HepG2 (cell line): ENCODE data around the gene OPA3. TPM values are rescaled to one million over a fixed set of nuclear protein-coding genes. Genes with fewer than 3 reads are reported as not detected.

Source experiments
- ATAC-seq: fragments of 200-7000 bp; cut with Tn5 transposase; 3 replicates; pipeline ENCODE4 v1.9.1; 2020; ENCODE audit warnings: mild to moderate bottlenecking, moderate library complexity
- BruUV-seq: library from RNA; stranded (reverse); fragments of 400-500 nt; replicated peaks from 2 replicates; lab custom pipeline; 2021; lab: Mats Ljungman, UMichigan
- CTCF ChIA-PET: fragments of 300-600 bp; formaldehyde crosslinking; extraction: SDS; loops from one replicate; lab custom pipeline; 2021; ENCODE audit warnings: low total read pairs, inconsistent platforms, low intra/inter-chr PET ratio; lab: Yijun Ruan, JAX
- POLR2A ChIA-PET: fragments of 350-600 bp; sonication (Branson Sonifier 250); formaldehyde crosslinking; loops from one replicate; lab custom pipeline; 2020; ENCODE audit warnings: antibody characterized with exemption, inconsistent platforms; lab: Yijun Ruan, JAX
- DNase-seq: peaks from one replicate; pipeline ENCODE4 v3.0.0-alpha.2; 2015; ENCODE audit warnings: low spot score
- FAIRE-seq: peaks from 3 replicates; lab custom pipeline; 2011; peaks lifted over from hg19 to GRCh38; lab: Jason Lieb, UNC
- H2AFZ ChIP-seq: one replicate; pipeline ENCODE4 v1.6.1; 2011; ENCODE audit warnings: low read length, inconsistent platforms
- H3K27ac ChIP-seq: fragments of 300-600 bp; 3 replicates; pipeline ENCODE4 v1.8.0; 2011; ENCODE audit warnings: mixed run types, mild to moderate bottlenecking, mixed read lengths, low read length, inconsistent platforms; ENCODE audit not compliant: insufficient read depth; ENCODE audit errors: extremely low read length
- H3K27me3 ChIP-seq, 2 experiments: fragments of 200-600 bp in 1 of 2; 2 replicates in 1 of 2; 3 replicates in 1 of 2; pipeline versions ENCODE4 v1.6.0 to v1.8.0; 2011; ENCODE audit warnings: low read length in 2 of 2, mild to moderate bottlenecking in 2 of 2, moderate library complexity in 2 of 2, inconsistent platforms in 1 of 2; ENCODE audit not compliant: insufficient read depth in 2 of 2, control insufficient read depth in 1 of 2
- H3K36me3 ChIP-seq, 2 experiments: fragments of 200-600 bp in 1 of 2; replicated peaks in 1 of 2; 2 replicates in 1 of 2; 3 replicates in 1 of 2; pipeline versions ENCODE4 v1.5.1 to v1.8.0; 2011; ENCODE audit warnings: low read length in 2 of 2, inconsistent platforms in 1 of 2; ENCODE audit not compliant: insufficient read depth in 2 of 2, control insufficient read depth in 1 of 2
- H3K4me1 ChIP-seq: 2 replicates; pipeline ENCODE4 v1.5.1; 2012; ENCODE audit warnings: low read length, inconsistent platforms; ENCODE audit not compliant: insufficient read depth
- H3K4me2 ChIP-seq: 2 replicates; pipeline ENCODE4 v1.6.0; 2011; ENCODE audit warnings: low read depth, low read length, inconsistent platforms
- H3K4me3 ChIP-seq, 3 experiments: fragments of 200-600 bp in 1 of 3; sonication (generic), shearing (Covaris generic) in 1 of 3; replicated peaks in 1 of 3; 2 replicates each; pipeline ENCODE4 v1.5.1; 2011 to 2016; ENCODE audit warnings: low read length in 3 of 3, inconsistent platforms in 2 of 3, low read depth in 2 of 3, mild to moderate bottlenecking in 2 of 3, control low read depth in 1 of 3, mixed read lengths in 1 of 3; ENCODE audit not compliant: insufficient read depth in 1 of 3
- H3K79me2 ChIP-seq: one replicate; pipeline ENCODE4 v1.6.1; 2011; ENCODE audit warnings: low read length, inconsistent platforms; ENCODE audit not compliant: insufficient read depth
- H3K9ac ChIP-seq: 2 replicates; pipeline ENCODE4 v1.6.0; 2011; ENCODE audit warnings: mild to moderate bottlenecking, low read depth, low read length, inconsistent platforms; ENCODE audit not compliant: insufficient read depth
- H3K9me3 ChIP-seq: 2 replicates; pipeline ENCODE4 v1.5.1; 2012; ENCODE audit warnings: mild to moderate bottlenecking, low read length
- H4K20me1 ChIP-seq: 2 replicates; pipeline ENCODE4 v1.6.0; 2011; ENCODE audit warnings: inconsistent platforms, mild to moderate bottlenecking, low read length, moderate library complexity; ENCODE audit not compliant: insufficient read depth
- AHR ChIP-seq: IDR thresholded peaks from 2 replicates; pipeline ENCODE4 v1.6.1; 2018; ENCODE audit warnings: missing genetic modification reagents, missing compliant biosample characterization
- CBX1 ChIP-seq: IDR thresholded peaks from one replicate; pipeline ENCODE4 v1.6.1; 2016; ENCODE audit warnings: antibody characterized with exemption, low read depth
- FOXJ3 ChIP-seq: sonication (generic); formaldehyde crosslinking; IDR thresholded peaks from 2 replicates; pipeline ENCODE4 v1.4.0; 2020; ENCODE audit warnings: missing genetic modification reagents, mild to moderate bottlenecking, borderline replicate concordance
- JUNB ChIP-seq: sonication (generic); formaldehyde crosslinking; IDR thresholded peaks from 2 replicates; pipeline ENCODE4 v1.8.0; 2022; ENCODE audit warnings: missing genetic modification reagents, mild to moderate bottlenecking, borderline replicate concordance
- MAFF ChIP-seq: IDR thresholded peaks from 2 replicates; pipeline ENCODE4 v1.6.1; 2011; ENCODE audit warnings: low read depth, low read length, improper control_type of control experiment
- TERF1 ChIP-seq: sonication (generic); formaldehyde crosslinking; IDR thresholded peaks from 2 replicates; pipeline ENCODE4 v1.8.0; 2022; ENCODE audit warnings: mild to moderate bottlenecking, missing genetic modification reagents, moderate library complexity
- YY1 ChIP-seq: IDR thresholded peaks from 2 replicates; pipeline ENCODE4 v1.6.1; 2011; ENCODE audit warnings: low read length, low read depth, moderate library complexity, mild to moderate bottlenecking; ENCODE audit not compliant: insufficient read depth, insufficient replicate concordance
- ZBTB7B ChIP-seq: sonication (generic); formaldehyde crosslinking; IDR thresholded peaks from 2 replicates; pipeline ENCODE4 v1.4.0; 2020; ENCODE audit warnings: missing genetic modification reagents
- ZNF24 ChIP-seq: fragments of 450-650 bp; IDR thresholded peaks from 2 replicates; pipeline ENCODE4 v1.6.1; 2017; ENCODE audit warnings: antibody characterized with exemption, mild to moderate bottlenecking
- ZNF761 ChIP-seq: sonication (generic); formaldehyde crosslinking; conservative IDR thresholded peaks from 2 replicates; pipeline ENCODE4 v1.4.0; 2020; ENCODE audit warnings: mild to moderate bottlenecking, missing genetic modification reagents
- WGBS: methylation state at CpG from one replicate; pipeline ENCODE4 v1.1.6; 2017; ENCODE audit warnings: low lambda C conversion rate; 5-methylcytosine and 5-hydroxymethylcytosine counted together
- in situ Hi-C: cut with HindIII; loops from 2 replicates; pipeline ENCODE4 v1.10.0; 2017; ENCODE audit warnings: low pct_unique_long_range_greater_than_20kb; ENCODE audit not compliant: extremely low pct_ligation_motif_present
- intact Hi-C: fragments of 100-400 bp; cut with micrococcal nuclease; formaldehyde crosslinking; loops from one replicate; pipeline ENCODE4 v1.10.0; 2022; ENCODE audit not compliant: unreplicated experiment
- polyA plus RNA-seq, 8 experiments: library from polyadenylated mRNA; depleted of rRNA in 3 of 8; stranded (reverse) in 7 of 8; unstranded in 1 of 8; fragments of >200 nt; fragmentation: Illumina TruSeq in 4 of 8; extraction: Trizol in 4 of 8; gene quantifications; 2 replicates each; pipeline versions ENCODE4 v1.2.1 to v1.2.3, GENCODE V29; 2011 to 2016; ENCODE audit warnings: low read depth in 4 of 8, missing spikeins in 1 of 8, mixed read lengths in 1 of 8; ENCODE audit not compliant: insufficient read depth in 1 of 8
- total RNA-seq, 5 experiments: library from RNA; depleted of rRNA; stranded (reverse); fragments of >200 nt; fragmentation: Illumina TruSeq; extraction: Trizol; gene quantifications; 2 replicates each; pipeline ENCODE4 v1.2.3, GENCODE V29; 2016; ENCODE audit warnings: low read depth in 1 of 5
- TF ChIP-seq, protein P1 (sequence below): sonication (generic); formaldehyde crosslinking; IDR thresholded peaks from 2 replicates; pipeline ENCODE4 v1.5.1; 2020; ENCODE audit warnings: mild to moderate bottlenecking, missing genetic modification reagents, borderline replicate concordance
- TF ChIP-seq, protein P2 (sequence below): sonication (generic); formaldehyde crosslinking; IDR thresholded peaks from 2 replicates; pipeline ENCODE4 v1.8.1; 2023; ENCODE audit warnings: mild to moderate bottlenecking, missing genetic modification reagents, borderline replicate concordance
- TF ChIP-seq, protein P3 (sequence below): sonication (generic); formaldehyde crosslinking; IDR thresholded peaks from 2 replicates; pipeline ENCODE4 v1.4.0; 2020; ENCODE audit warnings: missing genetic modification reagents

OPA3 gene
- total and polyA plus RNA-seq, 2 of the 13 experiments (the other 11 are each of a cell fraction or from before 2014, with no cell fraction given) = 8.3 to 17.7 TPM

- no peak for TF ChIP-seq ZNF24
- TF ChIP-seq JUNB (CRISPR knock-in tag) = no peak
- no peak for TF ChIP-seq ZNF761
- TF ChIP-seq, protein P1, sequence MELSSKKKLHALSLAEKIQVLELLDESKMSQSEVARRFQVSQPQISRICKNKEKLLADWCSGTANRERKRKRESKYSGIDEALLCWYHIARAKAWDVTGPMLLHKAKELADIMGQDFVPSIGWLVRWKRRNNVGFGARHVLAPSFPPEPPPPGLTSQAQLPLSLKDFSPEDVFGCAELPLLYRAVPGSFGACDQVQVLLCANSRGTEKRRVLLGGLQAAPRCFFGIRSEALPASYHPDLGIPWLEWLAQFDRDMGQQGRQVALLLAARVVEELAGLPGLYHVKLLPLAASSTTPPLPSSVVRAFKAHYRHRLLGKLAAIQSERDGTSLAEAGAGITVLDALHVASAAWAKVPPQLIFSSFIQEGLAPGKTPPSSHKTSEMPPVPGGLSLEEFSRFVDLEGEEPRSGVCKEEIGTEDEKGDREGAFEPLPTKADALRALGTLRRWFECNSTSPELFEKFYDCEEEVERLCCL = no peak
- no peak for TF ChIP-seq FOXJ3
- TF ChIP-seq, protein P2, sequence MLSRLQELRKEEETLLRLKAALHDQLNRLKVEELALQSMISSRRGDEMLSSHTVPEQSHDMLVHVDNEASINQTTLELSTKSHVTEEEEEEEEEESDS (CRISPR knock-in tag) = no peak
- no peak for TF ChIP-seq MAFF
- no peak for TF ChIP-seq AHR (CRISPR knock-in tag)
- TF ChIP-seq, protein P3, sequence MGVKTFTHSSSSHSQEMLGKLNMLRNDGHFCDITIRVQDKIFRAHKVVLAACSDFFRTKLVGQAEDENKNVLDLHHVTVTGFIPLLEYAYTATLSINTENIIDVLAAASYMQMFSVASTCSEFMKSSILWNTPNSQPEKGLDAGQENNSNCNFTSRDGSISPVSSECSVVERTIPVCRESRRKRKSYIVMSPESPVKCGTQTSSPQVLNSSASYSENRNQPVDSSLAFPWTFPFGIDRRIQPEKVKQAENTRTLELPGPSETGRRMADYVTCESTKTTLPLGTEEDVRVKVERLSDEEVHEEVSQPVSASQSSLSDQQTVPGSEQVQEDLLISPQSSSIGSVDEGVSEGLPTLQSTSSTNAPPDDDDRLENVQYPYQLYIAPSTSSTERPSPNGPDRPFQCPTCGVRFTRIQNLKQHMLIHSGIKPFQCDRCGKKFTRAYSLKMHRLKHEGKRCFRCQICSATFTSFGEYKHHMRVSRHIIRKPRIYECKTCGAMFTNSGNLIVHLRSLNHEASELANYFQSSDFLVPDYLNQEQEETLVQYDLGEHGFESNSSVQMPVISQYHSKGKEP (CRISPR knock-in tag) = no peak
- no peak for TF ChIP-seq CBX1
- no peak for TF ChIP-seq ZBTB7B (CRISPR knock-in tag)
- no peak for TF ChIP-seq TERF1
- TF ChIP-seq YY1 = no peak
- WGBS = 91% methylated on average over 4 of the region's 4 CpGs
- Histone ChIP-seq H3K4me1 (no peaks in the 10 kb centered on the region), H3K27ac (no peak overlapping the region), H3K36me3 (peaks cover 17 to 35% of the 10 kb centered on the region in 2 experiments), H3K27me3 (no peaks in the 10 kb centered on the region), H3K79me2 (no peaks in the 10 kb centered on the region), H3K9ac (no peak overlapping the region), H4K20me1 (peaks cover 4% of the 10 kb centered on the region; the same call in 1 of the 2 replicates), H3K9me3 (peaks cover 9% of the 10 kb centered on the region; the same call in 1 of the 2 replicates), H3K4me2 (no peak overlapping the region), H2AFZ (no peak overlapping the region), H3K4me3 (no peak overlapping the region)
- BruUV-seq = no TSS peak
- in situ Hi-C loops (no loop called here), intact Hi-C loops (no loop called here)
- FAIRE-seq = no peak
- no peak for ATAC-seq
- DNase-seq = no peak
- CTCF ChIA-PET = no interaction called here
- POLR2A ChIA-PET = interaction anchor here (0.7 to 0.8 kb wide), 3 partner anchors 8 to 57 kb away, joined by 3 read pairs; no protein-coding TSS in a partner anchor
These were observed 57.6 kb downstream of the OPA3 start for GRCh38 chr19:45526971-45527370.
